Measurements from ENCODE around the gene FREM2.

Gene FREM2, protein sequence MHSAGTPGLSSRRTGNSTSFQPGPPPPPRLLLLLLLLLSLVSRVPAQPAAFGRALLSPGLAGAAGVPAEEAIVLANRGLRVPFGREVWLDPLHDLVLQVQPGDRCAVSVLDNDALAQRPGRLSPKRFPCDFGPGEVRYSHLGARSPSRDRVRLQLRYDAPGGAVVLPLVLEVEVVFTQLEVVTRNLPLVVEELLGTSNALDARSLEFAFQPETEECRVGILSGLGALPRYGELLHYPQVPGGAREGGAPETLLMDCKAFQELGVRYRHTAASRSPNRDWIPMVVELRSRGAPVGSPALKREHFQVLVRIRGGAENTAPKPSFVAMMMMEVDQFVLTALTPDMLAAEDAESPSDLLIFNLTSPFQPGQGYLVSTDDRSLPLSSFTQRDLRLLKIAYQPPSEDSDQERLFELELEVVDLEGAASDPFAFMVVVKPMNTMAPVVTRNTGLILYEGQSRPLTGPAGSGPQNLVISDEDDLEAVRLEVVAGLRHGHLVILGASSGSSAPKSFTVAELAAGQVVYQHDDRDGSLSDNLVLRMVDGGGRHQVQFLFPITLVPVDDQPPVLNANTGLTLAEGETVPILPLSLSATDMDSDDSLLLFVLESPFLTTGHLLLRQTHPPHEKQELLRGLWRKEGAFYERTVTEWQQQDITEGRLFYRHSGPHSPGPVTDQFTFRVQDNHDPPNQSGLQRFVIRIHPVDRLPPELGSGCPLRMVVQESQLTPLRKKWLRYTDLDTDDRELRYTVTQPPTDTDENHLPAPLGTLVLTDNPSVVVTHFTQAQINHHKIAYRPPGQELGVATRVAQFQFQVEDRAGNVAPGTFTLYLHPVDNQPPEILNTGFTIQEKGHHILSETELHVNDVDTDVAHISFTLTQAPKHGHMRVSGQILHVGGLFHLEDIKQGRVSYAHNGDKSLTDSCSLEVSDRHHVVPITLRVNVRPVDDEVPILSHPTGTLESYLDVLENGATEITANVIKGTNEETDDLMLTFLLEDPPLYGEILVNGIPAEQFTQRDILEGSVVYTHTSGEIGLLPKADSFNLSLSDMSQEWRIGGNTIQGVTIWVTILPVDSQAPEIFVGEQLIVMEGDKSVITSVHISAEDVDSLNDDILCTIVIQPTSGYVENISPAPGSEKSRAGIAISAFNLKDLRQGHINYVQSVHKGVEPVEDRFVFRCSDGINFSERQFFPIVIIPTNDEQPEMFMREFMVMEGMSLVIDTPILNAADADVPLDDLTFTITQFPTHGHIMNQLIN (N-terminal part only)

DNA sequence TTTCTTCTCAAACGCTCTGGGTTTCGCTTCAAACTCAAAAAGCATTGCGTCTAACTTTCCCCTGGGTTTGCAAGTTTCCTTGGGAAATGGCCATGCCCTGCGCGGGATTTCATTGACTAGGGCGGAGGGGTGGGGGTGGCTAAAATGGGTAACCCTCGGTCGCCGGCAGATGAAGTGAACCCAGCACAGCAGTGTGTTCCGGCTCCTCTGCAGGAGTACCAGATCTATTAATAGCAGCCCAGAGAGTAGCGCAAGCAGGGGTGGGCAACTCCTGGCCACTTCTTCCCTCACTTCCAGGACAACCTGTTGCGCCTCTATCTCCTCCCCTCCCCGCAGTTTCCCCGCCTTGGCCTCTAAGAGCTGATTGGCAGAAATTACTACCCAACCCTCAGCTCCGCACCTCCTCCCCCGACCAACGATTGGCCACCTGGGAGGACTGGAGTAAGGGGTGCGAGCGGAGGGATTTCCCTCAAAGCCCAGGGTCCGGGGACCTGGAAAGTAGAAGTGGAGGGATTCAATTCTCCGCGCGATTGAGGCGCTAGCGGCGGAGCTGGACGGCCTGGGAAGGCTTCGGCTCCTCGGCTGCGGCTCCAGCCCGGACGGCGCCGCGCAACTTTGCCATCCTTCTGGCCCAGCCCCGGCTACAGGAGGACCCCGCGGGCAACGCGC, at the start of gene FREM2:
FREM2 (plus strand) TSS at position 501 of the 669 bp plus-strand sequence. CDS start 268 bp downstream, outside the sequence.
- no peak for DNase-seq (ENCODE audit: low read depth)
- TF ChIP-seq POLR2A (IDR thresholded peaks at IDR 0.05; ENCODE audit: extremely low read depth, insufficient read length) (no peak), MYC (IDR thresholded peaks at IDR 0.05; ENCODE audit: low read depth, low read length) (no peak)
- TF ChIP-seq, protein P1, sequence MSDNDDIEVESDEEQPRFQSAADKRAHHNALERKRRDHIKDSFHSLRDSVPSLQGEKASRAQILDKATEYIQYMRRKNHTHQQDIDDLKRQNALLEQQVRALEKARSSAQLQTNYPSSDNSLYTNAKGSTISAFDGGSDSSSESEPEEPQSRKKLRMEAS (IDR thresholded peaks at IDR 0.05; ENCODE audit: low read depth, low read length) = no peak
- TF ChIP-seq, protein P2, sequence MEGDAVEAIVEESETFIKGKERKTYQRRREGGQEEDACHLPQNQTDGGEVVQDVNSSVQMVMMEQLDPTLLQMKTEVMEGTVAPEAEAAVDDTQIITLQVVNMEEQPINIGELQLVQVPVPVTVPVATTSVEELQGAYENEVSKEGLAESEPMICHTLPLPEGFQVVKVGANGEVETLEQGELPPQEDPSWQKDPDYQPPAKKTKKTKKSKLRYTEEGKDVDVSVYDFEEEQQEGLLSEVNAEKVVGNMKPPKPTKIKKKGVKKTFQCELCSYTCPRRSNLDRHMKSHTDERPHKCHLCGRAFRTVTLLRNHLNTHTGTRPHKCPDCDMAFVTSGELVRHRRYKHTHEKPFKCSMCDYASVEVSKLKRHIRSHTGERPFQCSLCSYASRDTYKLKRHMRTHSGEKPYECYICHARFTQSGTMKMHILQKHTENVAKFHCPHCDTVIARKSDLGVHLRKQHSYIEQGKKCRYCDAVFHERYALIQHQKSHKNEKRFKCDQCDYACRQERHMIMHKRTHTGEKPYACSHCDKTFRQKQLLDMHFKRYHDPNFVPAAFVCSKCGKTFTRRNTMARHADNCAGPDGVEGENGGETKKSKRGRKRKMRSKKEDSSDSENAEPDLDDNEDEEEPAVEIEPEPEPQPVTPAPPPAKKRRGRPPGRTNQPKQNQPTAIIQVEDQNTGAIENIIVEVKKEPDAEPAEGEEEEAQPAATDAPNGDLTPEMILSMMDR (IDR thresholded peaks at IDR 0.05; ENCODE audit: low read depth, low read length) = no peak
- H3K4me3 ChIP-seq (ENCODE audit: low read depth, low read length) = no peak within 1 kb of the TSS

DNA sequence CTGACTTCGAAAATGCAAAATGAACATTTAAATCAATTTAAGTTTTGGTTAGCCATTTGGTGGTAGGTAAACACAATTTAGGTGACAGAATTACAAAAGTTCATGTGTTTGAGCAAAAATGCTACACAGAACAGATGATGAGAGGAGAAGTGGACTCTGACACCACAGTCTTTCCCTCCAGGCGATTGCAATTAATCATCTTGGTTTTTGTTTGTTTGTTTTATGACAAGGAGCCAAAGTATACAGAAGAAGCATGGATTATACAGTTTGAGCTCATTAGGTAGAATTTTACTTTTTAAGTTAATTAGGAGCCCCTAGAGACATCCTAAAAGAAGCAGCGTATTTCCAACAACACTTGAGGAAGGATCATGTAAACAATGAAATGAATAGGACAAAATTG, 49.3 kb upstream of the FREM2 start:
- H3K4me3 ChIP-seq (ENCODE audit: low read depth, low read length) = no peak overlapping the region
- no peak for TF ChIP-seq MYC (IDR thresholded peaks at IDR 0.05; ENCODE audit: low read depth, low read length)
- TF ChIP-seq, protein P1 (IDR thresholded peaks at IDR 0.05; ENCODE audit: low read depth, low read length) = no peak
- no peak for DNase-seq (ENCODE audit: low read depth)

DNA sequence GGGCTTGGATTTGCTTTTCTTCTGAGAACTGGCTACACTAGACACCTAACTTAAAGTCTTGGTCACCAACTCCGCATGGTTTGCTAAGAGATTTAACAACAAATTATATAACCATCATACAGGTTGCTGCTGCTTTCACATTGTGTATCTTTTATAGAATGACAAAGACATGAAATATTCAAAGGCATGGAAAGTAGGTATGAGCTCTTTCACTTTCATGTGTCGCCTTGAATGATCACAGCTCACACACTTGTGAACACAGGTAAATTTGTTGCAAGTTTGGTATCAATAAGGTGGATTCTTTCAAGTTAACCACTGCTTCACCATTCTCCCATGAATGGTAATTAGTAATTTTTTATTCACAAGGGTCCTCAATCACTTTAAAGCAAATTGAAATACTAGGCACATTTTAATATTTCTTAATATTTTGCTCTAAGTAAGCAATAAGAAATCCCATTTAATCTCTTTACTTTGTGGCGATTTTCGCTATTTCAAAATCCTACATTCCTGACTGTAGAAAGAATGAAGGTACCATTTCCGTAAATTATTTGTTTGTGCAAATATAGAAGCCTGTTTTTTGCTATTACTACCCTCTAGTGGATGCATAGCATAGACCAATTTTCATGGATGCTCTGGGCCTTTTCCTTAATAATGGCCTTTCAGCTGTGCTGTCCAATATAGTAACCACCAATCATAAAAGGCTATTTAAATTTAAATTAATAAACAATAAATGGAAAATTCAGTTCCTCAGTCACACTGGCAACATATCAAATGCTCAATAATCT, 45.5 kb upstream of the FREM2 start:
- DNase-seq (ENCODE audit: low read depth) = no peak
- TF ChIP-seq, protein P1 (IDR thresholded peaks at IDR 0.05; ENCODE audit: low read depth, low read length) = no peak
- TF ChIP-seq, protein P2 (IDR thresholded peaks at IDR 0.05; ENCODE audit: low read depth, low read length) = no peak
- TF ChIP-seq POLR2A (IDR thresholded peaks at IDR 0.05; ENCODE audit: extremely low read depth, insufficient read length) = no peak
- no peak for TF ChIP-seq MYC (IDR thresholded peaks at IDR 0.05; ENCODE audit: low read depth, low read length)
- H3K4me3 ChIP-seq (ENCODE audit: low read depth, low read length) = no peak overlapping the region

DNA sequence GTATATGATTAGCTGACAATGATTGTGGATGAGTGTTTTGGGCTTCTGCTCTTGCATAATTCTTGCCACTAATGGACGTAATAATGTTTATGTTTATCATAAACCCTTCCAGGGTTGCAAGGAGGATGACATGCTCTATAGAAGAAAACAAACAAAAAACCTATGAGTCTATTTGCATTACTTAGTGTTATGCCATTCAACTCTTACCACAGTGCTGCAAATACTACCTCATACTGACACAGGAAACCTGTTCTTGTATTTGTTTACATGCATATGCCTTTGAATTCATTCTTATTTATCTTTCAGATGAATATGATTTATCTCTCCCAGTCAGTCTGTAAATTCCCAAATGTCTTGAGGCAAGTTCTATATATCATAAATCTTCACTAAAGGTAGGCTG, 39.6 kb upstream of the FREM2 start:
- no peak for DNase-seq (ENCODE audit: low read depth)

DNA sequence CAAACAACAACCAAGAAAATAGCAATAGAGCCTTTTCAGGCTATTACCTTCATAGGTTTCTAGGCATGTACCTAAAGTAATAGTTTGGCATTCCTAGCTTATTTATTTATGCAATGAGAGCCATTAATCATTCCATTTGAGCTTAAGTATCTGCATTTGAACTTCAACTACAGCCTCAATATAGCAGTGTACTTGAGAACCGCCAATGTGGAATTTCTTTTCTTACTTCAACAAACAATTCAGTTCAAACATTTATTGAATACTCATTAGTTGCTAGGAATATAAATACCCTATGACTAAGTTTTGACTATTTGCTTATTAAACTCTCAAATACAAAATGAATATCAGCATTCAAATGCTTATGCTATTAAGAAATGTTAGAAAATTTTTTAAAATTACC, 38.0 kb upstream of the FREM2 start:
- no peak overlapping the region for H3K4me3 ChIP-seq (ENCODE audit: low read depth, low read length)
- TF ChIP-seq, protein P1 (IDR thresholded peaks at IDR 0.05; ENCODE audit: low read depth, low read length) = no peak
- TF ChIP-seq, protein P2 (IDR thresholded peaks at IDR 0.05; ENCODE audit: low read depth, low read length) = no peak
- TF ChIP-seq POLR2A (IDR thresholded peaks at IDR 0.05; ENCODE audit: extremely low read depth, insufficient read length) (no peak), MYC (IDR thresholded peaks at IDR 0.05; ENCODE audit: low read depth, low read length) (no peak)

More for the DNA sequence above, 39.6 kb upstream of the FREM2 start:
- TF ChIP-seq POLR2A (IDR thresholded peaks at IDR 0.05; ENCODE audit: extremely low read depth, insufficient read length) = no peak
- no peak for TF ChIP-seq MYC (IDR thresholded peaks at IDR 0.05; ENCODE audit: low read depth, low read length)
- TF ChIP-seq, protein P2 (IDR thresholded peaks at IDR 0.05; ENCODE audit: low read depth, low read length) = no peak
- TF ChIP-seq, protein P1 (IDR thresholded peaks at IDR 0.05; ENCODE audit: low read depth, low read length) = no peak
- no peak overlapping the region for H3K4me3 ChIP-seq (ENCODE audit: low read depth, low read length)

More for the DNA sequence above, 38.0 kb upstream of the FREM2 start:
- DNase-seq (ENCODE audit: low read depth) = no peak

Data from NB4 (cell line).